Measurements from ENCODE around the gene KIAA0930.
A peak's percentile ranks its signal among the peaks of the same experiment; 100 is the strongest.

KIAA0930 gene

DNA sequence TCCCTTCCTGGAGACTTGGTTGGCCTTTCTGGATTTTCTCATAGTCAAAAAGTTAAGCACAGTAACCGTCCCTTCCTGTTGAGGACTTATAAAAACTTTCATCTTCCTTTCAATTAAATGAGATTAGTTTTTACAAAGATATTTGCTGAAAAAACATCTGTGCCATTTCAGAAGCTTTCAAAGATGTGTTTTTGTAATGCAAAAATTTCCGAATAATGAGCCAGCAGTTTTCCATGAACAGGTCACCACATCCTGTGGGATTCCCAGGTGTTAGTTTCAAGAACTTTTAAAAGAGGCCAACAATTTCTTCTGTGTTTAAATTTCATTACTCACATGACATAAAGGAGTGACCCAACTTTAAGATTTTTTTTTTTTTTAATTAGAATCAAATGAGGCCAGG, 58.9 kb downstream of the KIAA0930 start:
- TF ChIP-seq, protein P1, sequence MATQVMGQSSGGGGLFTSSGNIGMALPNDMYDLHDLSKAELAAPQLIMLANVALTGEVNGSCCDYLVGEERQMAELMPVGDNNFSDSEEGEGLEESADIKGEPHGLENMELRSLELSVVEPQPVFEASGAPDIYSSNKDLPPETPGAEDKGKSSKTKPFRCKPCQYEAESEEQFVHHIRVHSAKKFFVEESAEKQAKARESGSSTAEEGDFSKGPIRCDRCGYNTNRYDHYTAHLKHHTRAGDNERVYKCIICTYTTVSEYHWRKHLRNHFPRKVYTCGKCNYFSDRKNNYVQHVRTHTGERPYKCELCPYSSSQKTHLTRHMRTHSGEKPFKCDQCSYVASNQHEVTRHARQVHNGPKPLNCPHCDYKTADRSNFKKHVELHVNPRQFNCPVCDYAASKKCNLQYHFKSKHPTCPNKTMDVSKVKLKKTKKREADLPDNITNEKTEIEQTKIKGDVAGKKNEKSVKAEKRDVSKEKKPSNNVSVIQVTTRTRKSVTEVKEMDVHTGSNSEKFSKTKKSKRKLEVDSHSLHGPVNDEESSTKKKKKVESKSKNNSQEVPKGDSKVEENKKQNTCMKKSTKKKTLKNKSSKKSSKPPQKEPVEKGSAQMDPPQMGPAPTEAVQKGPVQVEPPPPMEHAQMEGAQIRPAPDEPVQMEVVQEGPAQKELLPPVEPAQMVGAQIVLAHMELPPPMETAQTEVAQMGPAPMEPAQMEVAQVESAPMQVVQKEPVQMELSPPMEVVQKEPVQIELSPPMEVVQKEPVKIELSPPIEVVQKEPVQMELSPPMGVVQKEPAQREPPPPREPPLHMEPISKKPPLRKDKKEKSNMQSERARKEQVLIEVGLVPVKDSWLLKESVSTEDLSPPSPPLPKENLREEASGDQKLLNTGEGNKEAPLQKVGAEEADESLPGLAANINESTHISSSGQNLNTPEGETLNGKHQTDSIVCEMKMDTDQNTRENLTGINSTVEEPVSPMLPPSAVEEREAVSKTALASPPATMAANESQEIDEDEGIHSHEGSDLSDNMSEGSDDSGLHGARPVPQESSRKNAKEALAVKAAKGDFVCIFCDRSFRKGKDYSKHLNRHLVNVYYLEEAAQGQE (IDR thresholded peaks at IDR 0.05; ENCODE audit: low read depth) = no peak
- no peak for TF ChIP-seq CREB1 (IDR thresholded peaks at IDR 0.05; ENCODE audit: low read depth)
- TF ChIP-seq TEAD4 (IDR thresholded peaks at IDR 0.05) = no peak
- TF ChIP-seq EGR1 (IDR thresholded peaks at IDR 0.05) = no peak
- no peak for TF ChIP-seq YY1 (IDR thresholded peaks at IDR 0.05; ENCODE audit: low read depth)
- TF ChIP-seq, protein P2, sequence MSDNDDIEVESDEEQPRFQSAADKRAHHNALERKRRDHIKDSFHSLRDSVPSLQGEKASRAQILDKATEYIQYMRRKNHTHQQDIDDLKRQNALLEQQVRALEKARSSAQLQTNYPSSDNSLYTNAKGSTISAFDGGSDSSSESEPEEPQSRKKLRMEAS (IDR thresholded peaks at IDR 0.05) = no peak
- no peak for TF ChIP-seq TCF12 (IDR thresholded peaks at IDR 0.05; ENCODE audit: low read depth)
- TF ChIP-seq RAD21 (IDR thresholded peaks at IDR 0.05; ENCODE audit: low read depth) = no peak
- TF ChIP-seq ZBTB7A (IDR thresholded peaks at IDR 0.05; ENCODE audit: low read depth) = no peak
- no peak for TF ChIP-seq CEBPB (IDR thresholded peaks at IDR 0.05)
- TF ChIP-seq, protein P3, sequence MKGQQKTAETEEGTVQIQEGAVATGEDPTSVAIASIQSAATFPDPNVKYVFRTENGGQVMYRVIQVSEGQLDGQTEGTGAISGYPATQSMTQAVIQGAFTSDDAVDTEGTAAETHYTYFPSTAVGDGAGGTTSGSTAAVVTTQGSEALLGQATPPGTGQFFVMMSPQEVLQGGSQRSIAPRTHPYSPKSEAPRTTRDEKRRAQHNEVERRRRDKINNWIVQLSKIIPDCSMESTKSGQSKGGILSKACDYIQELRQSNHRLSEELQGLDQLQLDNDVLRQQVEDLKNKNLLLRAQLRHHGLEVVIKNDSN (IDR thresholded peaks at IDR 0.05) = no peak

DNA sequence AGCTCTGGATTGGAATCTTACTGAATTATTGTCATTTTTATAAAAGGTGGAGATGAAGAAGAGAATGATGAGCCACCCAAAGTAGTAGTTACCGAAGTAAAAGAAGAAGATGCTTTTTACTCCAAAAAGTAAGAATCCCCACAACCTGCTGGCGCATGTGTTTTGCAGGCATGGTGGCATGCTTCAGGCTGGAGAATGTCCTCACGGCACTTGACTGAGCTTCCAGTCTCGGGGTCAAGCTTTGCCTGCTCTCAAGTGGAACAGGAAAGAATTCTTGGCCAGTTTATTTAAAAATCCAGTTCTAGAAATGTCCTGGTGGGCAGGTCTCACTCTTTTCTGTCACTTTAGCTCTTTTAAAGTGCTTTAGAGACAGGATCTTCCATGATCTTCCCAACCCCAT, 59.5 kb downstream of the KIAA0930 start:
- TF ChIP-seq YY1 (IDR thresholded peaks at IDR 0.05; ENCODE audit: low read depth) (no peak), RAD21 (IDR thresholded peaks at IDR 0.05; ENCODE audit: low read depth) (no peak), FOXM1 (IDR thresholded peaks at IDR 0.05; ENCODE audit: borderline replicate concordance, low read depth) (no peak), TCF12 (IDR thresholded peaks at IDR 0.05; ENCODE audit: low read depth) (no peak), CEBPB (IDR thresholded peaks at IDR 0.05) (no peak), EP300 (IDR thresholded peaks at IDR 0.05; ENCODE audit: borderline replicate concordance) (no peak), NFIC (IDR thresholded peaks at IDR 0.05) (no peak), CREB1 (IDR thresholded peaks at IDR 0.05; ENCODE audit: low read depth) (no peak), EGR1 (IDR thresholded peaks at IDR 0.05) (no peak), TAF1 (IDR thresholded peaks at IDR 0.05; ENCODE audit: low read depth) (no peak), ZBTB7A (IDR thresholded peaks at IDR 0.05; ENCODE audit: low read depth) (no peak)
- TF ChIP-seq, protein P1 (IDR thresholded peaks at IDR 0.05; ENCODE audit: low read depth) = no peak
- TF ChIP-seq, protein P3 (IDR thresholded peaks at IDR 0.05) = no peak
- TF ChIP-seq, protein P2 (IDR thresholded peaks at IDR 0.05) = no peak

DNA sequence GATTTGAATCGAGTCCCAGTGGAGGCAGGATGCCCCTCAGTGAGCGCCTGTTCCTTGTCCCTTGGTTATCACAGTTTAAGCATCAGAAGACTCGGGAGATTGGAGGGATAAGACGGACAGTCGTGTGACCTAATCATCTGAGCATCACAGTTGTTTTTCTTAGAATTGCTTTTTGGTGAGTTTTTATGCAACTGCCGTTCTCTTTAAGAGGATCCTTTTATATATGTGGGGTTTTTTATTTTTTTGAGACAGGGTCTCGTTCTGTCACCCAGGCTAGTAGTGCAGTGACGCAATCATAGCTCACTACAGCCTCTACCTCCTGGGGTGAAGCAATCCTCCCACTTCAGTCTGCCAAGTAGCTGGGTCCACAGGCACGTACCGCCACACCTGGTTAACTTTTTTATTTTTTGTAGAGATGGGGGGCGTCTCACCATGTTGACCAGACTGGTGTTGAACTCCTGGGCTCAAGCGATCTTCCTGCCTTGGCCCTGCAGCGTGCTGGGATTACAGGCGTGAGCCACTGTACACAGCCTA, 60.5 kb downstream of the KIAA0930 start:
- TF ChIP-seq, protein P1 (IDR thresholded peaks at IDR 0.05; ENCODE audit: low read depth) = no peak
- TF ChIP-seq CEBPB (IDR thresholded peaks at IDR 0.05) = peak; percentile 81

DNA sequence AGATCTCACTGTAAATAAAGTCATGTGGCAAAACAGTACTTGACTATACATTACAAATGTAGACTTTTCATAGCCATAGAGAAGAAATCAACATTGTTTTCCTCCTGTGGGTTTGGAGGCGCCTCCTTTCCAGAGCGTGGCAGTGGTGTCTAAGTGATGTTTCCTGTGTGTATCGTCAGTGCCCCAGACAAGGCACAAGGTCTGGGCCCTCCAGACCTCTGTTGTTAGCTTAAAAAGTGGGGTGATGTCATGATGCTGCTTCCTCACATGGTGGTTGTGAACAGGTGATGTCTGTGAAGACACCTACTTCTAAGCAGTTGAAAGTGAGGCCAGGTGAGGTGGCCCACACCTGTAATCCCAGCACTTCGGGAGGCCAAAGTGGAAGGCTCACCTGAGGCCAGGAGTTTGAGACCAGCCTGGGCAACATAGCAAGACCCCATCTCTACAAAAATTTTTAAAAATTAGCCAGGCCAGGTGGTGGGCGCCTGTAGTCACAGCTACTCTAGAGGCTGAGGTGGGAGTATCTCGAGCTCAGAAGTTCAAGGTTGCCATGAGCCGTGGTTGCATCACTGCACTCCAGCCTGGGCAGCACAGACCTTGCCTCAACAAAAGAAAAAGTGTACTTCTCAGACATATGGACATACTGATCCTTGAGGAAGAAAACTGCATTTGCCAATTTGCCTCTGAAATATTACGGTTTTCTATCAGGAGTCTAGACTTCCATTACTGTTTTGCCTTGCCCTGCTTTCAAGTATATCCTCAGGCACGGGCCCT, 61.2 kb downstream of the KIAA0930 start:
- TF ChIP-seq FOXM1 (IDR thresholded peaks at IDR 0.05; ENCODE audit: borderline replicate concordance, low read depth) (no peak), CREB1 (IDR thresholded peaks at IDR 0.05; ENCODE audit: low read depth) (no peak), TEAD4 (IDR thresholded peaks at IDR 0.05) (no peak)
